MM.1S (cell line): ENCODE measurements around the gene AP3D1.

ENCODE experiments used
- DNase-seq: peaks from one replicate; pipeline ENCODE4 v3.0.0-alpha.2; 2015
- H2AFZ ChIP-seq: fragments of 300-600 bp; sonication (generic); 2 replicates; pipeline ENCODE4 v1.6.0; 2016; ENCODE audit warnings: antibody characterized with exemption, low read length
- H3F3A ChIP-seq: fragments of 300-600 bp; sonication (generic); 2 replicates; pipeline ENCODE4 v1.6.1; 2016; ENCODE audit warnings: mild to moderate bottlenecking, antibody characterized with exemption, low read length, moderate library complexity, mixed read lengths; ENCODE audit not compliant: insufficient read depth
- H3K27ac ChIP-seq: fragments of 300-600 bp; sonication (generic); 2 replicates; pipeline ENCODE4 v1.5.1; 2016; ENCODE audit warnings: mild to moderate bottlenecking, low read length
- H3K27me3 ChIP-seq: fragments of 300-600 bp; sonication (generic); replicated peaks from 2 replicates; pipeline ENCODE4 v1.6.0; 2016; ENCODE audit warnings: low read length; ENCODE audit not compliant: insufficient read depth
- H3K36me3 ChIP-seq: fragments of 300-600 bp; sonication (generic); replicated peaks from 2 replicates; pipeline ENCODE4 v1.6.1; 2016; ENCODE audit warnings: mild to moderate bottlenecking, low read length, mixed read lengths; ENCODE audit not compliant: insufficient read depth
- H3K4me1 ChIP-seq: fragments of 300-600 bp; sonication (generic); 2 replicates; pipeline ENCODE4 v1.6.1; 2016; ENCODE audit warnings: low read length, mixed read lengths
- H3K4me2 ChIP-seq: fragments of 300-600 bp; sonication (generic); 2 replicates; pipeline ENCODE4 v1.6.0; 2016; ENCODE audit warnings: low read depth, low read length
- H3K4me3 ChIP-seq: fragments of 300-600 bp; sonication (generic); 2 replicates; pipeline ENCODE4 v1.5.1; 2016; ENCODE audit warnings: low read length, mixed read lengths
- H3K79me2 ChIP-seq: fragments of 300-600 bp; sonication (generic); 2 replicates; pipeline ENCODE4 v1.6.1; 2016; ENCODE audit warnings: mixed run types, low read length, mixed read lengths
- H3K9ac ChIP-seq: fragments of 300-600 bp; sonication (generic); 2 replicates; pipeline ENCODE4 v1.6.1; 2016; ENCODE audit warnings: low read length, mixed read lengths
- H3K9me2 ChIP-seq: fragments of 300-600 bp; sonication (generic); replicated peaks from 2 replicates; pipeline ENCODE4 v1.6.1; 2016; ENCODE audit warnings: mild to moderate bottlenecking, low read length, mixed read lengths; ENCODE audit not compliant: insufficient read depth
- H3K9me3 ChIP-seq: fragments of 300-600 bp; sonication (generic); replicated peaks from 2 replicates; pipeline ENCODE4 v1.6.1; 2016; ENCODE audit warnings: mild to moderate bottlenecking, low read length, mixed read lengths; ENCODE audit not compliant: insufficient read depth
- H4K20me1 ChIP-seq: fragments of 300-600 bp; sonication (generic); 2 replicates; pipeline ENCODE4 v1.6.1; 2016; ENCODE audit warnings: mild to moderate bottlenecking, low read length, moderate library complexity, mixed read lengths; ENCODE audit not compliant: insufficient read depth
- EZH2 ChIP-seq: fragments of 300-600 bp; sonication (generic); optimal IDR thresholded peaks from 2 replicates; pipeline ENCODE3; 2017; ENCODE audit warnings: low read depth, mild to moderate bottlenecking, antibody characterized with exemption, low read length, mixed read lengths
- EZH2phosphoT487 ChIP-seq: fragments of 300-600 bp; sonication (generic); IDR thresholded peaks from 2 replicates; pipeline ENCODE4 v1.6.1; 2018; ENCODE audit warnings: antibody characterized with exemption, low read length
- TF ChIP-seq, protein P1 (sequence below): fragments of 300-600 bp; sonication (generic); IDR thresholded peaks from 2 replicates; pipeline ENCODE4 v1.5.1; 2016; ENCODE audit warnings: antibody characterized with exemption, low read length, mixed read lengths

Gene AP3D1

DNA sequence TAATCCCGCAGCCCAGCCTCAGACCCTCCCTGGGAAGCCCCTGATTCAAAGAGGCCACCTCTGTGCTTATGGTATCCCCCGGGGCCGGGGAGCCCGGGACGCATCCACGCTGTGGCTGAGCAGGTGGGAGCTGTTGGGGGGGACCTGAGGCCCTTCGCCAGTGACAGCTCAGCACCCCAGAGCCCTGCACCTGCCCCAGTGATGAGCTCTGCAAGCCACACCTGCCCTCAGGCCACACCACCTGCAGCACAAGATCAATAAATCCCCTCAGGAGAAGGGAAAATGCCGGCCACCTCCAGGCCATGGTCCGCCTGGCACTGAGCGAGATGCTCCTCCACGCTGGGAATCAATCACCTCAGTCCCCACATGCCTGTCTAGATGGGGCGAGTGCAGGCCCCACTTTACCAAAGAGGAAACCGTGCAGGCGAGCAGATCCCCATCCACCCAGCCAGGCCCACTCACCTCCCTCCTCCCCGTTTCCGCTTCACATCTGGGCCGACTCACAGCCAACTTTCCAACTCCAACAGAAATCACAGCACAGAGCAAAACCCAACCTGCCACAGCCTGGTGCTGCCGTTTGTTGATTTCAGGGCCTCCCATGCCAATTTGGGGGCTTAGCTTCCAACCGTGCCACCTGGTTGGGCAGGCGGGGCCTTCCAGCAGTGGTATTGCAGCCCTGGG is 68.1 kb downstream of the AP3D1 start:
- Histone ChIP-seq H3K9ac (peak overlapping the region; percentile 96), H3K4me1 (peaks cover 32% of the 10 kb centered on the region), H3K4me3 (peak overlapping the region; percentile 78)

DNA sequence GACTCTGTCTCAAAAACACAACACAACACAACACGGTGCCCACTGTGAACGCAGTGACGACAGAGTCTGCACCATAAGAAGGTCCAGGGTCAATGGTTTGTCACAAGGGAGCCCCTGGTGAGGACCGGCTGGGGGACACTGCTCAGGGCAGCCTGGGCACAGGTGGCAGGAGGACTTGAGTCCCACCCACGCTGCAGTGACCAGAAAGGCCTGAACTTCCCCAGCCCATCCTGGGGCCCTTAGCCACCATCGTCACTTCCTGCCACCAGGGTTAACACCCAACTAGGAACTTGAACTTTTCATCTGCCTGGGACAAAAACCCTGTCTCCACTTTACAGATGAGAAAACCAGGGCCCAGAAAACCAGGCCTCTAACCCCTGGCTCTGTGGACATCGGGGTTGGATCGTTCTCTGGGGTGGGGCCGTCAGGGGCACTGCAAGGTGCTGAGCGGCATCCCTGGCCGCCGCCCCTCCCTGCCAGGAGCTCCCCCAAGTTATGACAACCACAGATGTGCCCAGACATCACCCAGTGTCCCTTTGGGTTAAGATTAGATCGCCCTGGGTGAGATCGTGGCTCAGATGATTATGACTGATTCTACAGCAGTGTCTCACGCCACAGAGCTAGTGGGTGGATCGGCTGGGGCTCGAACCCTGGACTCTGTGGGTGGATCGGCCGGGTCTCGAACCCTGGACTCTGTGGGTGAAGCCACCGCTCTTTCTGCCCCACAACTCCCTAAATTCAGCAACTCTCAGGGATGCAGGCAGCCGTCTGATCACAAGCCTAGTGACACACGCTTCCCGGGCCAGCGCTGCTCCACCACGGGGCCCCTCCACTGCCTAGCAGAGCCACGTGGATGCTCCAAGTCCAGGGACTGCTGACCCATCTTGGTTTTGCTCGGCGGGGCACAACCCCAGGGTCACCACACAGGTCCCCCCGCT is 69.2 kb downstream of the AP3D1 start:
- Histone ChIP-seq H3K79me2 (peaks cover 85% of the 10 kb centered on the region), H3K9me3 (no peaks in the 10 kb centered on the region), H3K4me1 (peaks cover 21% of the 10 kb centered on the region), H3K4me3 (peak overlapping the region; percentile 78), H3K27me3 (no peaks in the 10 kb centered on the region), H2AFZ (no peak overlapping the region), H3F3A (peaks cover 57% of the 10 kb centered on the region), H3K27ac (peak overlapping the region; percentile 90), H3K9me2 (no peaks in the 10 kb centered on the region), H3K4me2 (peak overlapping the region; percentile 93), H3K36me3 (peaks cover 29% of the 10 kb centered on the region), H3K9ac (peak overlapping the region; percentile 96), H4K20me1 (peaks cover 49% of the 10 kb centered on the region)
- no peak for DNase-seq
- TF ChIP-seq EZH2phosphoT487 (no peak), EZH2 (no peak)
- TF ChIP-seq, protein P1, sequence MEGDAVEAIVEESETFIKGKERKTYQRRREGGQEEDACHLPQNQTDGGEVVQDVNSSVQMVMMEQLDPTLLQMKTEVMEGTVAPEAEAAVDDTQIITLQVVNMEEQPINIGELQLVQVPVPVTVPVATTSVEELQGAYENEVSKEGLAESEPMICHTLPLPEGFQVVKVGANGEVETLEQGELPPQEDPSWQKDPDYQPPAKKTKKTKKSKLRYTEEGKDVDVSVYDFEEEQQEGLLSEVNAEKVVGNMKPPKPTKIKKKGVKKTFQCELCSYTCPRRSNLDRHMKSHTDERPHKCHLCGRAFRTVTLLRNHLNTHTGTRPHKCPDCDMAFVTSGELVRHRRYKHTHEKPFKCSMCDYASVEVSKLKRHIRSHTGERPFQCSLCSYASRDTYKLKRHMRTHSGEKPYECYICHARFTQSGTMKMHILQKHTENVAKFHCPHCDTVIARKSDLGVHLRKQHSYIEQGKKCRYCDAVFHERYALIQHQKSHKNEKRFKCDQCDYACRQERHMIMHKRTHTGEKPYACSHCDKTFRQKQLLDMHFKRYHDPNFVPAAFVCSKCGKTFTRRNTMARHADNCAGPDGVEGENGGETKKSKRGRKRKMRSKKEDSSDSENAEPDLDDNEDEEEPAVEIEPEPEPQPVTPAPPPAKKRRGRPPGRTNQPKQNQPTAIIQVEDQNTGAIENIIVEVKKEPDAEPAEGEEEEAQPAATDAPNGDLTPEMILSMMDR, result no peak

More for the DNA sequence above, 68.1 kb downstream of the AP3D1 start:
- no peaks in the 10 kb centered on the region for H3K9me2 ChIP-seq
- H3K27me3 ChIP-seq, result no peaks in the 10 kb centered on the region
- DNase-seq, result peak; percentile 77
- H3K27ac ChIP-seq, result peak overlapping the region; percentile 90
- peaks cover 21% of the 10 kb centered on the region for H3K36me3 ChIP-seq
- H3K4me2 ChIP-seq, result peak overlapping the region; percentile 93
- TF ChIP-seq, protein P1, result no peak
- peaks cover 59% of the 10 kb centered on the region for H3F3A ChIP-seq
- peaks cover 78% of the 10 kb centered on the region for H3K79me2 ChIP-seq
- no peak overlapping the region for H2AFZ ChIP-seq
- no peaks in the 10 kb centered on the region for H3K9me3 ChIP-seq
- peaks cover 38% of the 10 kb centered on the region for H4K20me1 ChIP-seq

DNA sequence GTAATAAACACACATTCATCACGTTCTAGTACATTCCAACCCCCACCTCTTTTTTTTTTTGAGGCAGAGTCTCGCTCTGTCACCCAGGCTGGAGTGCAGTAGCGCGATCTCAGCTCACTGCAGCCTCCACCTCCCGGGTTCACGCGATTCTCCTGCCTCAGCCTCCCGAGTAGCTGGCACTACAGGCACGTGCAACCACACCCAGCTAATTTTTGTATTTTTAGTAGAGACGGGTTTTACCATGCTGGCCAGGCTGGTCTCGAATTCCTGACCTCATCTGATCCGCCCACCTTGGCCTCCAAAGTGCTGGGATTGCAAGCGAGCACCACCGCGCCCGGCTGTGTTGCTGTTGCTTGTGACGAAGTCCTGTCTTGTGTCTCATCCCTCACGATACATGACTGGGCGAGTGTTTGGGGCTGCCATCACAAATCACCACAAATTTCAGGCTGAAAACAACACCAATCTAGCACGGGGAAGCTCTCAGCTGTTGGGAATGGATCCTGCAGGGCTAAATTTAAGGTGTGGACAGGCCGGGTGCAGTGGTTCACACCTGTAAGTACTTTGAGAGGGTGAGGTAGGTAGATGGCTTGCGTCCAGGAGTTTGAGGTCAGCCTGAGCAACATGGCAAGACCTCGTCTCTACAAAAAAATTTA is 70.9 kb downstream of the AP3D1 start:
- no peak overlapping the region for H3K9ac ChIP-seq
- no peak overlapping the region for H3K4me2 ChIP-seq
- H2AFZ ChIP-seq, result no peak overlapping the region
- peaks cover 46% of the 10 kb centered on the region for H3F3A ChIP-seq
- DNase-seq, result no peak
- H3K9me2 ChIP-seq, result no peaks in the 10 kb centered on the region
- peaks cover 39% of the 10 kb centered on the region for H3K36me3 ChIP-seq
- TF ChIP-seq, protein P1, result no peak
- TF ChIP-seq EZH2phosphoT487, result no peak
- no peak for TF ChIP-seq EZH2
- no peaks in the 10 kb centered on the region for H3K27me3 ChIP-seq
- H3K4me1 ChIP-seq, result peaks cover 10% of the 10 kb centered on the region
- H3K9me3 ChIP-seq, result no peaks in the 10 kb centered on the region
- no peak overlapping the region for H3K4me3 ChIP-seq
- no peak overlapping the region for H3K27ac ChIP-seq
- H4K20me1 ChIP-seq, result peaks cover 52% of the 10 kb centered on the region
- peaks cover 97% of the 10 kb centered on the region for H3K79me2 ChIP-seq
